Loucy (cell line): ENCODE measurements around the gene ST3GAL2.

Experiments used
- EZH2phosphoT487 ChIP-seq: fragments of 200-600 bp; IDR thresholded peaks from 2 replicates; pipeline ENCODE4 v1.6.1; 2018; ENCODE audit warnings: antibody characterized with exemption, mild to moderate bottlenecking, moderate library complexity, borderline replicate concordance
- TF ChIP-seq, protein P1 (sequence below): fragments of 200-600 bp; sonication (generic); conservative IDR thresholded peaks from 2 replicates; pipeline ENCODE4 v1.5.1; 2014; ENCODE audit warnings: mild to moderate bottlenecking, antibody characterized with exemption, low read length

DNA sequence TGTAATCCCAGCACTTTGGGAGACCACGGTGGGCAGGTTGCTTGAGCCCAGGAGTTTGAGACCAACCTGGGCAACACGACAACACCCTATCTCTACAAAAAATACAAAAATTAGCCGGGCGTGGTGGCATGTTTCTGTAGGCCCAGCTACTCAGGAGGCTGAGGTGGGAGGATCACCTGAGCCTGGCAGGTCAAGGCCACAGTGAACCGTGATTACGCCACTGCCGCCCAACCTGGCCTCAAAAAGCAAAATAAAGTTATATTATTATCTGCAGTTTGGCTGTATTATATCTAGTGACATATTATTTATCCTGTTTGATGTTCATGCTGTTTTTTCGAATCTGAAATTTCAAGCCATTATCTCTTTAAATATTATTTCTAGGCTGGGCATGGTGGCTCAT is 26.5 kb downstream of the ST3GAL2 start:
- TF ChIP-seq, protein P1, sequence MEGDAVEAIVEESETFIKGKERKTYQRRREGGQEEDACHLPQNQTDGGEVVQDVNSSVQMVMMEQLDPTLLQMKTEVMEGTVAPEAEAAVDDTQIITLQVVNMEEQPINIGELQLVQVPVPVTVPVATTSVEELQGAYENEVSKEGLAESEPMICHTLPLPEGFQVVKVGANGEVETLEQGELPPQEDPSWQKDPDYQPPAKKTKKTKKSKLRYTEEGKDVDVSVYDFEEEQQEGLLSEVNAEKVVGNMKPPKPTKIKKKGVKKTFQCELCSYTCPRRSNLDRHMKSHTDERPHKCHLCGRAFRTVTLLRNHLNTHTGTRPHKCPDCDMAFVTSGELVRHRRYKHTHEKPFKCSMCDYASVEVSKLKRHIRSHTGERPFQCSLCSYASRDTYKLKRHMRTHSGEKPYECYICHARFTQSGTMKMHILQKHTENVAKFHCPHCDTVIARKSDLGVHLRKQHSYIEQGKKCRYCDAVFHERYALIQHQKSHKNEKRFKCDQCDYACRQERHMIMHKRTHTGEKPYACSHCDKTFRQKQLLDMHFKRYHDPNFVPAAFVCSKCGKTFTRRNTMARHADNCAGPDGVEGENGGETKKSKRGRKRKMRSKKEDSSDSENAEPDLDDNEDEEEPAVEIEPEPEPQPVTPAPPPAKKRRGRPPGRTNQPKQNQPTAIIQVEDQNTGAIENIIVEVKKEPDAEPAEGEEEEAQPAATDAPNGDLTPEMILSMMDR = no peak
- TF ChIP-seq EZH2phosphoT487 = no peak
